Esophagus squamous epithelium (tissue), 4 donors: ENCODE data around the gene RYR1.

ENCODE experiments used
- POLR2A ChIP-seq, 4 donors: fragments of 450-650 bp; IDR thresholded peaks; one replicate each; pipeline ENCODE4 v1.6.1; 2017; ENCODE audit warnings: antibody characterized with exemption in 4 of 4, mild to moderate bottlenecking in 4 of 4, moderate library complexity in 3 of 4
- TF ChIP-seq, protein P1 (sequence below), 6 experiments: fragments of 450-650 bp in 4 of 6; fragments of 200-600 bp in 2 of 6; sonication (generic) in 2 of 6; IDR thresholded peaks; one replicate each; pipeline ENCODE4 v1.5.1; 2016 to 2019; ENCODE audit warnings: antibody characterized with exemption in 6 of 6, mild to moderate bottlenecking in 4 of 6, moderate library complexity in 4 of 6

DNA sequence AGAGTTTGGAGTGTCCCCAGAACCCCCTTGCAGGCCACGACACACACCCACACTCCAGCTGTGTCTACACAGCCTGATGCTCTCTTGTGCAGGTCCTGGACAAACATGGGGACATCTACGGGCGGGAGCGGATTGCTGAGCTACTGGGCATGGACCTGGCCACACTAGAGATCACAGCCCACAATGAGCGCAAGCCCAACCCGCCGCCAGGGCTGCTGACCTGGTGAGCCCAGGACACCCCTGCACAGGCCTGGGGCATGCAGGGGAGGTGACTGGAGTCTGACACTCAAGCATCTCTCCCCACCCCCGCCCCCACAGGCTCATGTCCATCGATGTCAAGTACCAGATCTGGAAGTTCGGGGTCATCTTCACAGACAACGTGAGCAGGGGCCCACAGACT lies 144.3 kb downstream of the RYR1 start:
- TF ChIP-seq, protein P1, sequence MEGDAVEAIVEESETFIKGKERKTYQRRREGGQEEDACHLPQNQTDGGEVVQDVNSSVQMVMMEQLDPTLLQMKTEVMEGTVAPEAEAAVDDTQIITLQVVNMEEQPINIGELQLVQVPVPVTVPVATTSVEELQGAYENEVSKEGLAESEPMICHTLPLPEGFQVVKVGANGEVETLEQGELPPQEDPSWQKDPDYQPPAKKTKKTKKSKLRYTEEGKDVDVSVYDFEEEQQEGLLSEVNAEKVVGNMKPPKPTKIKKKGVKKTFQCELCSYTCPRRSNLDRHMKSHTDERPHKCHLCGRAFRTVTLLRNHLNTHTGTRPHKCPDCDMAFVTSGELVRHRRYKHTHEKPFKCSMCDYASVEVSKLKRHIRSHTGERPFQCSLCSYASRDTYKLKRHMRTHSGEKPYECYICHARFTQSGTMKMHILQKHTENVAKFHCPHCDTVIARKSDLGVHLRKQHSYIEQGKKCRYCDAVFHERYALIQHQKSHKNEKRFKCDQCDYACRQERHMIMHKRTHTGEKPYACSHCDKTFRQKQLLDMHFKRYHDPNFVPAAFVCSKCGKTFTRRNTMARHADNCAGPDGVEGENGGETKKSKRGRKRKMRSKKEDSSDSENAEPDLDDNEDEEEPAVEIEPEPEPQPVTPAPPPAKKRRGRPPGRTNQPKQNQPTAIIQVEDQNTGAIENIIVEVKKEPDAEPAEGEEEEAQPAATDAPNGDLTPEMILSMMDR (IDR thresholded peaks at IDR 0.05): no peak
- no peak for TF ChIP-seq POLR2A (IDR thresholded peaks at IDR 0.05)
